DND-41 (cell line): ENCODE measurements around the gene LRRC8A.

Experiments used
- ATAC-seq: fragments of 200-7000 bp; cut with Tn5 transposase; 3 replicates; pipeline ENCODE4 v1.9.1; 2021; ENCODE audit warnings: low read depth; ENCODE audit not compliant: insufficient read depth
- DNase-seq: peaks from one replicate; pipeline ENCODE4 v3.0.0-alpha.2; 2020
- H2AFZ ChIP-seq: 2 replicates; pipeline ENCODE4 v1.6.0; 2012; ENCODE audit warnings: low read depth, low read length
- H3K27ac ChIP-seq: 2 replicates; pipeline ENCODE4 v1.5.1; 2012; ENCODE audit warnings: low read length, inconsistent platforms
- H3K27me3 ChIP-seq: fragments of 200-600 bp; sonication (generic); 2 replicates; pipeline ENCODE4 v1.6.0; 2012; ENCODE audit warnings: low read length, mild to moderate bottlenecking, inconsistent platforms; ENCODE audit not compliant: insufficient read depth, poor library complexity
- H3K36me3 ChIP-seq: 2 replicates; pipeline ENCODE4 v1.5.1; 2012; ENCODE audit warnings: low read length, inconsistent platforms; ENCODE audit not compliant: insufficient read depth
- H3K4me1 ChIP-seq: 2 replicates; pipeline ENCODE4 v1.5.1; 2012; ENCODE audit warnings: mild to moderate bottlenecking, low read length; ENCODE audit not compliant: insufficient read depth
- H3K4me2 ChIP-seq: 2 replicates; pipeline ENCODE4 v1.6.0; 2012; ENCODE audit warnings: mild to moderate bottlenecking, moderate library complexity, low read length, inconsistent platforms; ENCODE audit not compliant: insufficient read depth
- H3K4me3 ChIP-seq, 2 experiments: fragments of 200-600 bp in 1 of 2; shearing (Covaris generic) in 1 of 2; 2 replicates each; pipeline ENCODE4 v1.5.1; 2012 to 2016; ENCODE audit warnings: inconsistent platforms in 2 of 2, low read length in 2 of 2, mild to moderate bottlenecking in 2 of 2, low read depth in 1 of 2, moderate library complexity in 1 of 2
- H3K79me2 ChIP-seq: 2 replicates; pipeline ENCODE4 v1.6.0; 2012; ENCODE audit warnings: low read length, inconsistent platforms; ENCODE audit not compliant: insufficient read depth
- H3K9ac ChIP-seq: 2 replicates; pipeline ENCODE4 v1.6.0; 2012; ENCODE audit warnings: low read depth, mild to moderate bottlenecking, inconsistent platforms, low read length, moderate library complexity
- H3K9me3 ChIP-seq: 2 replicates; pipeline ENCODE4 v1.5.1; 2012; ENCODE audit warnings: low read length, moderate library complexity, mild to moderate bottlenecking, inconsistent platforms; ENCODE audit not compliant: insufficient read depth, severe bottlenecking
- H4K20me1 ChIP-seq: 2 replicates; pipeline ENCODE4 v1.6.0; 2012; ENCODE audit warnings: low read length; ENCODE audit not compliant: insufficient read depth
- CTCF ChIP-seq: IDR thresholded peaks from 2 replicates; pipeline ENCODE4 v1.5.1; 2012; ENCODE audit warnings: borderline replicate concordance, low read length, moderate library complexity, mild to moderate bottlenecking; ENCODE audit not compliant: poor library complexity, severe bottlenecking; ENCODE audit errors: extremely low read depth
- EZH2 ChIP-seq: IDR thresholded peaks from 3 replicates; pipeline ENCODE4 v1.6.1; 2012; ENCODE audit warnings: borderline replicate concordance, low read depth, mild to moderate bottlenecking, moderate library complexity, low read length, inconsistent platforms; ENCODE audit not compliant: severe bottlenecking

LRRC8A gene

GRCh38 chr9:128903871-128904620 is 22.1 kb downstream of the LRRC8A start:
- H3K27ac ChIP-seq: no peak overlapping the region
- no peak for ATAC-seq

GRCh38 chr9:128905964-128906363 is 24.0 kb downstream of the LRRC8A start:
- no peak for ATAC-seq

More at GRCh38 chr9:128903871-128904620, 22.1 kb downstream of the LRRC8A start:
- Histone ChIP-seq H3K4me2 (no peak overlapping the region), H2AFZ (no peak overlapping the region), H3K4me3 (no peak overlapping the region), H3K9me3 (no peaks in the 10 kb centered on the region), H3K4me1 (peaks cover 10% of the 10 kb centered on the region), H3K27me3 (no peaks in the 10 kb centered on the region), H3K79me2 (0 out of 2 replicates have a peak, but pooled peaks cover 3% of the 10 kb centered on the region), H4K20me1 (peaks cover 4% of the 10 kb centered on the region), H3K36me3 (peaks cover 28% of the 10 kb centered on the region), H3K9ac (no peak overlapping the region)
- TF ChIP-seq CTCF: no peak
- TF ChIP-seq EZH2: no peak
- no peak for DNase-seq

GRCh38 chr9:128906741-128907140 is 24.8 kb downstream of the LRRC8A start:
- H3K36me3 ChIP-seq: peaks cover 46% of the 10 kb centered on the region
- H2AFZ ChIP-seq: no peak overlapping the region
- H3K79me2 ChIP-seq: 0 out of 2 replicates have a peak, but pooled peaks cover 5% of the 10 kb centered on the region
- peaks cover 9% of the 10 kb centered on the region for H4K20me1 ChIP-seq
- ATAC-seq (no peak), DNase-seq (no peak)
- no peaks in the 10 kb centered on the region for H3K27me3 ChIP-seq
- no peak overlapping the region for H3K9ac ChIP-seq
- no peaks in the 10 kb centered on the region for H3K9me3 ChIP-seq
- no peak for TF ChIP-seq EZH2
- no peak for TF ChIP-seq CTCF
- H3K27ac ChIP-seq: no peak overlapping the region
- H3K4me3 ChIP-seq: no peak overlapping the region
- H3K4me2 ChIP-seq: no peak overlapping the region
- peaks cover 10% of the 10 kb centered on the region for H3K4me1 ChIP-seq

More at GRCh38 chr9:128905964-128906363, 24.0 kb downstream of the LRRC8A start:
- Histone ChIP-seq H3K9me3 (no peaks in the 10 kb centered on the region), H3K27ac (no peak overlapping the region), H3K4me3 (no peak overlapping the region), H3K27me3 (no peaks in the 10 kb centered on the region), H3K4me1 (peaks cover 10% of the 10 kb centered on the region), H3K36me3 (peaks cover 42% of the 10 kb centered on the region), H3K9ac (no peak overlapping the region), H3K4me2 (no peak overlapping the region), H4K20me1 (peaks cover 4% of the 10 kb centered on the region), H3K79me2 (0 out of 2 replicates have a peak, but pooled peaks cover 5% of the 10 kb centered on the region), H2AFZ (no peak overlapping the region)
- no peak for TF ChIP-seq EZH2
- TF ChIP-seq CTCF: no peak
- DNase-seq: no peak

- peaks cover 7% of the 10 kb centered on the region for H4K20me1 ChIP-seq
- ATAC-seq: no peak
These were observed 26.4 kb downstream of the LRRC8A start for GRCh38 chr9:128908372-128908771.

More at GRCh38 chr9:128908372-128908771, 26.4 kb downstream of the LRRC8A start:
- H3K9me3 ChIP-seq: no peaks in the 10 kb centered on the region
- no peaks in the 10 kb centered on the region for H3K4me1 ChIP-seq
- no peak for DNase-seq
- no peak overlapping the region for H2AFZ ChIP-seq
- TF ChIP-seq CTCF: no peak
- TF ChIP-seq EZH2: no peak
- peaks cover 56% of the 10 kb centered on the region for H3K36me3 ChIP-seq
- no peak overlapping the region for H3K27ac ChIP-seq
- peaks cover 2% of the 10 kb centered on the region; the same call in 1 of the 2 replicates for H3K79me2 ChIP-seq
- H3K9ac ChIP-seq: no peak overlapping the region
- no peak overlapping the region for H3K4me3 ChIP-seq
- H3K27me3 ChIP-seq: no peaks in the 10 kb centered on the region
- H3K4me2 ChIP-seq: no peak overlapping the region
